ENCODE data around the gene LUC7L3.

Gene LUC7L3

DNA sequence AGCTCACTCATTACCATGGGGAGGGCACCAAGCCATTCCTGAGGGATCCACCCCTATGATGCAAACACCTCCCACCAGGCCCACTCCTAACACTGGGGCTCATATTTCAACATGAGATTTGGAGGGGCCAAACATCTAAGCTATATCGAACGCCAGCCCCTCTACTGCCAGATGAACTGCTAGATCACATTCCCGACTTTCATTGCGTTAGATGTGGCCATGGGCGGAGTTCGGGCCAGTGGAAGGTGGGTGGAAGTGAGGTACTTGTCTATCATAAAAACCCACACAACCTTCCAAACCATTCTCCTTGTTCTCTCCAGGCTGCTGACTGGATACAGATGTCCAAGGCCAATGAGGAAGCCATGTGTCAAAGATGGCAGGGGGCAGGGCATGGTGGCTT, 75.0 kb downstream of the LUC7L3 start:
- TF ChIP-seq ZNF274 (IDR thresholded peaks at IDR 0.05; ENCODE audit: low read depth, low read length), result no peak
- TF ChIP-seq SUZ12 (IDR thresholded peaks at IDR 0.05; ENCODE audit: extremely low read depth, insufficient read depth, insufficient read length), result no peak
- no peak for TF ChIP-seq YY1 (IDR thresholded peaks at IDR 0.05; ENCODE audit: insufficient read depth, insufficient read length)
- H3K9ac ChIP-seq (ENCODE audit: insufficient read length, low read depth), result no peak overlapping the region
- H3K27me3 ChIP-seq (ENCODE audit: insufficient read depth, insufficient read length), result no peaks in the 10 kb centered on the region
- no peak overlapping the region for H3K4me3 ChIP-seq (ENCODE audit: insufficient read length, low read depth)
- H3K9me3 ChIP-seq (ENCODE audit: insufficient read depth, low read length), result no peaks in the 10 kb centered on the region
- H3K36me3 ChIP-seq (ENCODE audit: insufficient read depth, insufficient read length, low read length), result no peaks in the 10 kb centered on the region
- peaks cover 8% of the 10 kb centered on the region for H3K4me1 ChIP-seq (ENCODE audit: insufficient read depth, insufficient read length)
- DNase-seq (ENCODE audit: low read depth, low spot score), result no peak

DNA sequence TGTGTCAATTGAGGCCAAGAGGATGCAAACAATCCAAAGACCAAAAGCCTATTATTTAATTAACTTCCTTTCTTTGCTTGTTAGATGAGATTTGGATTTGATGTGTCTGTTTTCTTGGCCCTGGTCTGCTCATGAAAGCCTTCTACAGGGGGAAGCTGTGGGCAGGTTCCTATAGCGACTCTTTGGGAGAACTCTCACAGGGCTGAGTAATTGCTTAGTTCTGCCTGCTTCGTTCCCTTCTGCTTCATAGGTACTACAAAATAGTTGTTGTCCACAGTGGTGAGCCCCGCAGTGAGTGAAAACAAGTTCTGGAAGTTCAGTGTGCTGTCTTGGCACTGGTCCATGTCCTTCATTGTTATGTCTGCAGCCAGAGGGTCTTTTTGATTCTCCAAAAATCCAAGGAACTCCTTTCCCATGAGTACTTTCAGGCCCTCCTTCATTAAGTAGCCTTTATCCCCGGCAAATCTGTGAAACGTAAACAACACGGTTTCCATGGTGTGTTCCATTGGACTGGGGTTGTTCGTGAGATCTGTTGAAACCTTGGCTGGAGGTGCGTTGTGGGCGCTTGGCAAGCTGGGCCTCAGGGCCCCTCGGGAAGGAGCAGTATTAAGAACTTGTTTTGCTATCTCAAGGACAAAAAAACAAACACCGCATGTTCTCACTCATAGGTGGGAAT, 77.9 kb downstream of the LUC7L3 start:
- Histone ChIP-seq H3K9me3 (ENCODE audit: insufficient read depth, low read length) (no peaks in the 10 kb centered on the region), H3K9ac (ENCODE audit: insufficient read length, low read depth) (no peak overlapping the region), H3K4me3 (ENCODE audit: insufficient read length, low read depth) (no peak overlapping the region), H3K4me1 (ENCODE audit: insufficient read depth, insufficient read length) (peaks cover 19% of the 10 kb centered on the region), H3K36me3 (ENCODE audit: insufficient read depth, insufficient read length, low read length) (no peaks in the 10 kb centered on the region), H3K27me3 (ENCODE audit: insufficient read depth, insufficient read length) (no peaks in the 10 kb centered on the region)
- no peak for DNase-seq (ENCODE audit: low read depth, low spot score)
- TF ChIP-seq SUZ12 (IDR thresholded peaks at IDR 0.05; ENCODE audit: extremely low read depth, insufficient read depth, insufficient read length) (no peak), ZNF274 (IDR thresholded peaks at IDR 0.05; ENCODE audit: low read depth, low read length) (no peak), YY1 (IDR thresholded peaks at IDR 0.05; ENCODE audit: insufficient read depth, insufficient read length) (no peak)

DNA sequence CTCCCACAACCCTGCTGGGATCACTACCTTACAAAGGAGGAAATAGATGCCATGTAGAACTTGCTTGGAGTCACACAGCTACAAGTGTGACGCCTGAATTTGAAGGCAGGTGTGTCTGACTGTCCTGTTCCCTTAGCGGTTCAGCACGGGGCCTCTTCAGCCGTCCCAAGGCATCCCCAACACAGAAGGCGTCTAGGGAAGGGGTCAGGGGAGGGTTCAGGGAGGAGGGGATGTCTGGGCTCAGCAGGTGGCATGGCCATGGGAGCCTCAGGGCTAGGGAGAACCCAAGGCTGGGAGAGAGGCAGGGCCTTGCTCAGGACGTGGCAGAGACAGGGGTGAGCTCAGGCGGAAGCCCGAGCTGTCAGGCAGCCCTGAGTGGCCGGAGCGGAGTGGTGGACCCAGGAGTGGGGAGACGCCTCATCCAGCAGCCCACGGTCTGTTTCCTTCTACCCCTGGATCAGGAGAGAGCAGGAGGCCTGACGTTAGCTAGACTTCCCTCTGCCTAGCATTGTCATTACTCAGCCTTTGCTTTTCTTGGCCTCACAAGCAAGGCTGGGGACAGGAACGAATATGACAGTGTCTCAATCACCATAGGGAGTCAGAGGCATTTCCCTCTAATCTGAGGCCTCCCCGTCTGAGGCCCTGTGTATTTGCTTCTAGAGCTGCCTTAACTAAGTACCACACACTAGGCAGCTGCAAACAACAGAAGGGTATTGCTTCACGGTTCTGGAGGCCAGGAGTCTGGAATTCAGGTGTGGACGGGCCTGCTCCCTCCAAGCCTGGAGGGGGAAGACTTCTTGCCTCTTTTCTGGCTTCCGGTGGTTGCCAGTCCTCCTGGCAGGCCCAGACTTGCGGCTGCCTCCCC, 79.3 kb downstream of the LUC7L3 start:
- no peak overlapping the region for H3K4me3 ChIP-seq (ENCODE audit: insufficient read length, low read depth)
- H3K9ac ChIP-seq (ENCODE audit: insufficient read length, low read depth), result no peak overlapping the region
- no peak for DNase-seq (ENCODE audit: low read depth, low spot score)
- no peaks in the 10 kb centered on the region for H3K36me3 ChIP-seq (ENCODE audit: insufficient read depth, insufficient read length, low read length)
- no peaks in the 10 kb centered on the region for H3K27me3 ChIP-seq (ENCODE audit: insufficient read depth, insufficient read length)
- H3K4me1 ChIP-seq (ENCODE audit: insufficient read depth, insufficient read length), result peaks cover 23% of the 10 kb centered on the region
- TF ChIP-seq ZNF274 (IDR thresholded peaks at IDR 0.05; ENCODE audit: low read depth, low read length) (no peak), SUZ12 (IDR thresholded peaks at IDR 0.05; ENCODE audit: extremely low read depth, insufficient read depth, insufficient read length) (no peak), YY1 (IDR thresholded peaks at IDR 0.05; ENCODE audit: insufficient read depth, insufficient read length) (no peak)
- no peaks in the 10 kb centered on the region for H3K9me3 ChIP-seq (ENCODE audit: insufficient read depth, low read length)

DNA sequence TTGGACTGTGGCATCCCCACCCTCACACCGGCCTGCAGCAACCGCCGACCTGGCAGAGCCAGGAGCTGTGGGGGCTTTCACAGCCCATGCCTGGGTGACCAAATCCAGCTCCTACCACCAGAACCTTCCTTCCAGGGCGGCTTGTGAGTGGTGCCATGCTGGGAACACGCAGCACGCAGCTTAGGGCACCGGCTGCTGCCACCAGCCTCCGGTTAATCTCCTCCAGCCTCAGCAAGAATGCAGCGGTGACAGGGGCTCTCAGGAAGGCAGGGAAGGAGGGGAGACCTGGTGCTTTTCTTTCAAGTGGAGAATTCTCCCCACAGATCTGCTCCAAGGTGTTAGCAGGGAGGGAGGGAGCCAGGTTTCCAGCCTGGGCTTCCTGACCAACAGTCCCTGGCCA, 80.2 kb downstream of the LUC7L3 start:
- no peak overlapping the region for H3K4me3 ChIP-seq (ENCODE audit: insufficient read length, low read depth)
- no peak for DNase-seq (ENCODE audit: low read depth, low spot score)
- H3K27me3 ChIP-seq (ENCODE audit: insufficient read depth, insufficient read length), result no peaks in the 10 kb centered on the region
- no peak overlapping the region for H3K9ac ChIP-seq (ENCODE audit: insufficient read length, low read depth)
- TF ChIP-seq YY1 (IDR thresholded peaks at IDR 0.05; ENCODE audit: insufficient read depth, insufficient read length), result no peak
- no peak for TF ChIP-seq SUZ12 (IDR thresholded peaks at IDR 0.05; ENCODE audit: extremely low read depth, insufficient read depth, insufficient read length)
- no peak for TF ChIP-seq ZNF274 (IDR thresholded peaks at IDR 0.05; ENCODE audit: low read depth, low read length)
- H3K4me1 ChIP-seq (ENCODE audit: insufficient read depth, insufficient read length), result peaks cover 23% of the 10 kb centered on the region
- H3K36me3 ChIP-seq (ENCODE audit: insufficient read depth, insufficient read length, low read length), result no peaks in the 10 kb centered on the region
- H3K9me3 ChIP-seq (ENCODE audit: insufficient read depth, low read length), result no peaks in the 10 kb centered on the region

DNA sequence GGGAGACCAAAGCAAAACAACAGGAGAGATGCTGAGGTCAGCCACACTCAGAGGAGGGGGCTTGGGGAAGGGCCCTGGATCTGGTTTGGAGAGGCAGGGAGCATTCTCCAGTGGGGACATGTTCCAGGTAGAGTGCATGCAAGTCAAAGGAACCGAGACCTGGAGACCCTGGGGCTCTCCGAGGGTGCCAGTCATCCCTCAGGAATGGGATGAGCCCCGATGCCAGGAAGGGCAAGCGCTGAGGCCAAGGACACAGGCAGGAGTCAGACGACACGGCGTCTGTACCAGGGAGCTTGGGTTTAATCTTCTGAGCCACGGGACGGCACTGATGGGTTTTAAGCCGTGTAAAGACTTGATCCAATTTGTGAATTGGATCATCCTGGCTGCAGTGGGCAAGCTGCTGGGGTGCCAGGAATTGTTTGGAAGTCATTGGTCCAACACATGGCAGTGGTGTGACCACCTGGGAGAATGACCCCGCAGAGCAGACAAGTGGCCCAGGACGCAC, 80.8 kb downstream of the LUC7L3 start:
- peaks cover 23% of the 10 kb centered on the region for H3K4me1 ChIP-seq (ENCODE audit: insufficient read depth, insufficient read length)
- no peaks in the 10 kb centered on the region for H3K9me3 ChIP-seq (ENCODE audit: insufficient read depth, low read length)
- no peak overlapping the region for H3K9ac ChIP-seq (ENCODE audit: insufficient read length, low read depth)
- no peak for TF ChIP-seq YY1 (IDR thresholded peaks at IDR 0.05; ENCODE audit: insufficient read depth, insufficient read length)
- TF ChIP-seq ZNF274 (IDR thresholded peaks at IDR 0.05; ENCODE audit: low read depth, low read length), result no peak
- TF ChIP-seq SUZ12 (IDR thresholded peaks at IDR 0.05; ENCODE audit: extremely low read depth, insufficient read depth, insufficient read length), result no peak
- H3K27me3 ChIP-seq (ENCODE audit: insufficient read depth, insufficient read length), result no peaks in the 10 kb centered on the region
- no peak for DNase-seq (ENCODE audit: low read depth, low spot score)
- H3K36me3 ChIP-seq (ENCODE audit: insufficient read depth, insufficient read length, low read length), result no peaks in the 10 kb centered on the region
- H3K4me3 ChIP-seq (ENCODE audit: insufficient read length, low read depth), result no peak overlapping the region

DNA sequence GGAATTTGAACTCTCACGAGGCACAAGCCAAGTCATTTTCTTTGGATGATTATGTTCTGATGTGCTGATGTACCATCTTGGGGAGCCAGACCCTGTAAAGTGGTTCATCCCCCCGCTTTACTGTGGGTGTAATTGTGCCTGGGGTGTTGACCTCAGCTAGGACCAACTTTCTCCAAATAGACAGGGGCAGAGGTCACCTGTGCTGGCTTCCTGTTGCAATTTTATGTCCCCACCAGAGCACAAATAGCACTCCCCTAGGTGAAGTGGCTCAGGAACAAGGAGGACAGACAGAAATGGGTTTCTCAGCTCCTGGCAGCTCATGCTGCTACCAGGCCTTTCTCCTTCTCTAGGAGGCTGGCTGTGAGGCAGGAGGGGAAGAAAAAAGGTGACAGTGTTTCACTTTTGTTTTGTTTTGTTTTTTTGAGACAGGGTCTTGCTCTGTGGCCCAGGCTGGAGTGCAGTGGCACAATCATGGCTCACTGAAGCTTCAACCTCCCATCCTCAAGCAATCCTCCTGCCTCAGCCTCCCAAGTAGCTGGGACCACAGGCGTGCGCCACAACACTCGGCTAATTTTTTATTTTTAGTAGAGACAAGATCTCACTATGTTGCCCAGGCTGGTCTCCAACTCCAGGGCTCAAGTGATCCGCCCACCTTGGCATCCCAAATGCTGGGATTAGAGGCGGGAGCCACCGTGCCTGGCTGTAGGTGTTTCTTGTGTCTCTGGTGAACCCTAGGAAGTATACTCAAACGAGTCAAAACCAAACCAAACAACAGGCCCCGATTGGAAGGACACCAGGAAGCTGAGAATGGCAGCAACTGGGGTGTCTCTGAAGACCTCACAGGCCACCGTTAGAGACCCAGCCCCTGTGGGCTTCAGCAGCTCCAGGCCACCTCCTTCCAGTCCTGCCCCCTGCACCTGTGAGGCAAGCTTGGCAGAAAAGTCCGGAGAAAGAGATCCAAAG, 83.5 kb downstream of the LUC7L3 start:
- Histone ChIP-seq H3K4me3 (ENCODE audit: insufficient read length, low read depth) (no peak overlapping the region), H3K9me3 (ENCODE audit: insufficient read depth, low read length) (no peaks in the 10 kb centered on the region)
- TF ChIP-seq YY1 (IDR thresholded peaks at IDR 0.05; ENCODE audit: insufficient read depth, insufficient read length) (no peak), SUZ12 (IDR thresholded peaks at IDR 0.05; ENCODE audit: extremely low read depth, insufficient read depth, insufficient read length) (no peak), ZNF274 (IDR thresholded peaks at IDR 0.05; ENCODE audit: low read depth, low read length) (no peak)

More for the DNA sequence above, 83.5 kb downstream of the LUC7L3 start:
- H3K4me1 ChIP-seq (ENCODE audit: insufficient read depth, insufficient read length), result peaks cover 23% of the 10 kb centered on the region
- no peak for DNase-seq (ENCODE audit: low read depth, low spot score)
- no peaks in the 10 kb centered on the region for H3K27me3 ChIP-seq (ENCODE audit: insufficient read depth, insufficient read length)
- peak overlapping the region; percentile 25 for H3K9ac ChIP-seq (ENCODE audit: insufficient read length, low read depth)
- H3K36me3 ChIP-seq (ENCODE audit: insufficient read depth, insufficient read length, low read length), result no peaks in the 10 kb centered on the region
